ENCODE measurements around the gene DNASE1L3. TPM values are rescaled to one million over a fixed set of nuclear protein-coding genes. Genes with fewer than 3 reads are reported as not detected.

Gene DNASE1L3
- polyA plus RNA-seq, 2 of the 4 experiments (the other 2 are of a cell fraction) = 0.19 TPM; not detected in 1

DNA sequence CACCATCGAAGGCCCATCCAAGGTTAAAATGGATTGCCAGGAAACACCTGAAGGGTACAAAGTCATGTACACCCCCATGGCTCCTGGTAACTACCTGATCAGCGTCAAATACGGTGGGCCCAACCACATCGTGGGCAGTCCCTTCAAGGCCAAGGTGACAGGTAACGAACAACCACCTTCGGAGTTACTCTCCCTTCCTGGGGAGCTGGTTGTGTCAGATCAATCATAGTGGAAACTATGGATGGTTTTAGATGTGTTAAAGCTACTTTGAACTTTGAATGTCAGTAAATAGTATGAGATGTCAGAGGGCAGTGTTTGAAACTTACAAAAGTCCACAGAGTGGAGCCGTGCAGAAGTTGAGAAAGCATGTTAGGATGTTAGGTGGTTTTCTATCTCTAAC, 42.3 kb downstream of the DNASE1L3 start:
- DNase-seq (ENCODE audit: low read depth in 1 of 2, low spot score in 1 of 2) = no peak
- peaks cover 93% of the 10 kb centered on the region for H3K4me1 ChIP-seq
- no peak for ATAC-seq
- no peak for TF ChIP-seq HDAC2 (IDR thresholded peaks at IDR 0.05)
- TF ChIP-seq, protein P1, sequence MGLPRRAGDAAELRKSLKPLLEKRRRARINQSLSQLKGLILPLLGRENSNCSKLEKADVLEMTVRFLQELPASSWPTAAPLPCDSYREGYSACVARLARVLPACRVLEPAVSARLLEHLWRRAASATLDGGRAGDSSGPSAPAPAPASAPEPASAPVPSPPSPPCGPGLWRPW (IDR thresholded peaks at IDR 0.05) = no peak
- TF ChIP-seq EHMT2 (IDR thresholded peaks at IDR 0.05; ENCODE audit: low read depth) = no peak
- TF ChIP-seq HOXB5 (CRISPR knock-in tag; IDR thresholded peaks at IDR 0.05) = no peak
- TF ChIP-seq PHF8 (IDR thresholded peaks at IDR 0.05; ENCODE audit: borderline replicate concordance, low read depth) = no peak
- no peak for TF ChIP-seq CHD4 (IDR thresholded peaks at IDR 0.05; ENCODE audit: borderline replicate concordance)
- no peak for TF ChIP-seq NFE2L2 (conservative IDR thresholded peaks at IDR 0.05; ENCODE audit: low read length)
- TF ChIP-seq FOSL2 (IDR thresholded peaks at IDR 0.05) = no peak
- TF ChIP-seq FOSL2 (CRISPR knock-in tag; IDR thresholded peaks at IDR 0.05) = no peak
- TF ChIP-seq HEYL (CRISPR knock-in tag; IDR thresholded peaks at IDR 0.05) = no peak
- H3K4me3 ChIP-seq = no peak overlapping the region
- H3K27ac ChIP-seq = peak overlapping the region; percentile 98
- WGBS (ENCODE audit: missing lambda C conversion rate) = 89% methylated on average over 7 of the region's 7 CpGs
- no peak for FAIRE-seq
- H3K4me2 ChIP-seq = no peak overlapping the region
- ChIA-PET CTCF (interaction anchor here (1.1 to 4.8 kb wide), 4 partner anchors 9 to 160 kb away, joined by 3 to 49 read pairs (median 4); partner anchors contain the start of gene FLNB), POLR2A (no interaction called here)
- no peaks in the 10 kb centered on the region for H3K9me3 ChIP-seq

DNA sequence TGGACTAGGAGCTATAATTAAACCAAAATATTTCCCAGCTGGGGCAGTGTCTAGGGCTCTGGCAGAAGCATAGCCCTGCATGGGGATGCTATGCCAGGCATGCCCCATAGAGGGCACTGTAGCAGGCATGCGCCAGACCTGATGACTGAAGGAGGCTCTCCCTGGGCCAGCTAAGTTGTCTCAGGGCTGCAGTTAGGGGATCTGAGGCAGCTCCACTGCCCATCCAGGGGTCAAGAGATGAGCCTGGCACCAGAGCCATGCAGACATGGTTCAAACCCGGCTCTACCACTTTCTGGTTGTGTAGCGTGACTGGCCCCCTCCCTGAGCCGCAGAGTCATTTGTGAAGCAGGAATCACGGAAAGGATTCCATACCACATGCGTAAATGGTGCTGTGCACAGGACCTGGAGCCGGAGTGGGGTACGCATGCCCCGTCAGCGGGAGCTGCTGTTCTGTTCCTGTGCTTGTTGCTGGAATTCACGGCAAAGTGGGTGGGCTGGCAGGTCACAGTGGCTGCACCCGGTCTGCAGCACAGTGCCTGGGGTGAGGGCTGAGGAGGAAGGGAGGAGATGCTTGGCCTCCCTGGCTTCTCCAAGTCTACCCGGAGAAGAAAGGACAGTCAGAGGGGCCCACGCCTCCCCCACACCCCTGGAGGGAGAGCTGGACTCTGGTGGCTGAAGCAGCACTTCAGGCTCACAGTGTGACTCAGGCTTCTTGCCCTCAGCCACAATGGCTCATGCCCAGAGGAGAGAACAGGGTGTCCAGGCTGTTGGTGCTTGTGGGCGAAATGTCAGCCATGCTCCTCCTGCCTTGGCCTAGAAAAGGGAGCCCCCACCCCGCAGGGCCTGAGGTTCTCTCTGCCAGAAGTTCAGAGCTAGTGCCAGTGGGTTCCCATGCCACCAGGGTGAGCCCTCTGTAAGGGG, 43.1 kb downstream of the DNASE1L3 start:
- peak overlapping the region; percentile 98 for H3K27ac ChIP-seq
- H3K9me3 ChIP-seq = no peaks in the 10 kb centered on the region
- no peak for FAIRE-seq
- peak; percentile 46 to 56 for DNase-seq (ENCODE audit: low read depth in 1 of 2, low spot score in 1 of 2)
- no peak overlapping the region for H3K4me3 ChIP-seq
- ChIA-PET CTCF (interaction anchor here (0.9 to 4.8 kb wide), 12 partner anchors 10 to 207 kb away, joined by 3 to 49 read pairs (median 4); partner anchors contain the start of gene FLNB), POLR2A (no interaction called here)
- TF ChIP-seq RNF2 (IDR thresholded peaks at IDR 0.05; ENCODE audit: borderline replicate concordance, low read depth) (no peak), RAD21 (conservative IDR thresholded peaks at IDR 0.05 in 1 of 2, IDR thresholded peaks at IDR 0.05 in 1 of 2) (peak in 1 of 2 experiments; percentile 9; a peak in 1 of 5 replicates), ZSCAN20 (CRISPR knock-in tag; IDR thresholded peaks at IDR 0.05) (no peak), HOXA7 (CRISPR knock-in tag; IDR thresholded peaks at IDR 0.05) (no peak), MYC (IDR thresholded peaks at IDR 0.05; ENCODE audit: borderline replicate concordance, low read length) (no peak), EHF (CRISPR knock-in tag; IDR thresholded peaks at IDR 0.05) (no peak), KDM5A (IDR thresholded peaks at IDR 0.05) (no peak), POLR2AphosphoS2 (conservative IDR thresholded peaks at IDR 0.05; ENCODE audit: low read length) (no peak), POLR2A (IDR thresholded peaks at IDR 0.05; ENCODE audit: low read length) (no peak), SMC3 (IDR thresholded peaks at IDR 0.05) (no peak), TFCP2L1 (CRISPR knock-in tag; IDR thresholded peaks at IDR 0.05) (no peak), JUN (IDR thresholded peaks at IDR 0.05) (no peak), CBX8 (IDR thresholded peaks at IDR 0.05) (no peak), RCOR1 (IDR thresholded peaks at IDR 0.05; ENCODE audit: low read depth, low read length) (no peak)
- TF ChIP-seq, protein P2, sequence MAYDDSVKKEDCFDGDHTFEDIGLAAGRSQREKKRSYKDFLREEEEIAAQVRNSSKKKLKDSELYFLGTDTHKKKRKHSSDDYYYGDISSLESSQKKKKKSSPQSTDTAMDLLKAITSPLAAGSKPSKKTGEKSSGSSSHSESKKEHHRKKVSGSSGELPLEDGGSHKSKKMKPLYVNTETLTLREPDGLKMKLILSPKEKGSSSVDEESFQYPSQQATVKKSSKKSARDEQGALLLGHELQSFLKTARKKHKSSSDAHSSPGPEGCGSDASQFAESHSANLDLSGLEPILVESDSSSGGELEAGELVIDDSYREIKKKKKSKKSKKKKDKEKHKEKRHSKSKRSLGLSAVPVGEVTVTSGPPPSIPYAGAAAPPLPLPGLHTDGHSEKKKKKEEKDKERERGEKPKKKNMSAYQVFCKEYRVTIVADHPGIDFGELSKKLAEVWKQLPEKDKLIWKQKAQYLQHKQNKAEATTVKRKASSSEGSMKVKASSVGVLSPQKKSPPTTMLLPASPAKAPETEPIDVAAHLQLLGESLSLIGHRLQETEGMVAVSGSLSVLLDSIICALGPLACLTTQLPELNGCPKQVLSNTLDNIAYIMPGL (CRISPR knock-in tag; IDR thresholded peaks at IDR 0.05; ENCODE audit: borderline replicate concordance) = no peak
- TF ChIP-seq, protein P3, sequence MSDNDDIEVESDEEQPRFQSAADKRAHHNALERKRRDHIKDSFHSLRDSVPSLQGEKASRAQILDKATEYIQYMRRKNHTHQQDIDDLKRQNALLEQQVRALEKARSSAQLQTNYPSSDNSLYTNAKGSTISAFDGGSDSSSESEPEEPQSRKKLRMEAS (IDR thresholded peaks at IDR 0.05) = 0 out of 2 replicates have a peak, but pooled peaks have one; percentile 25
- TF ChIP-seq, protein P4, sequence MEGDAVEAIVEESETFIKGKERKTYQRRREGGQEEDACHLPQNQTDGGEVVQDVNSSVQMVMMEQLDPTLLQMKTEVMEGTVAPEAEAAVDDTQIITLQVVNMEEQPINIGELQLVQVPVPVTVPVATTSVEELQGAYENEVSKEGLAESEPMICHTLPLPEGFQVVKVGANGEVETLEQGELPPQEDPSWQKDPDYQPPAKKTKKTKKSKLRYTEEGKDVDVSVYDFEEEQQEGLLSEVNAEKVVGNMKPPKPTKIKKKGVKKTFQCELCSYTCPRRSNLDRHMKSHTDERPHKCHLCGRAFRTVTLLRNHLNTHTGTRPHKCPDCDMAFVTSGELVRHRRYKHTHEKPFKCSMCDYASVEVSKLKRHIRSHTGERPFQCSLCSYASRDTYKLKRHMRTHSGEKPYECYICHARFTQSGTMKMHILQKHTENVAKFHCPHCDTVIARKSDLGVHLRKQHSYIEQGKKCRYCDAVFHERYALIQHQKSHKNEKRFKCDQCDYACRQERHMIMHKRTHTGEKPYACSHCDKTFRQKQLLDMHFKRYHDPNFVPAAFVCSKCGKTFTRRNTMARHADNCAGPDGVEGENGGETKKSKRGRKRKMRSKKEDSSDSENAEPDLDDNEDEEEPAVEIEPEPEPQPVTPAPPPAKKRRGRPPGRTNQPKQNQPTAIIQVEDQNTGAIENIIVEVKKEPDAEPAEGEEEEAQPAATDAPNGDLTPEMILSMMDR (IDR thresholded peaks at IDR 0.05) = peak; percentile 57
- TF ChIP-seq, protein P5, sequence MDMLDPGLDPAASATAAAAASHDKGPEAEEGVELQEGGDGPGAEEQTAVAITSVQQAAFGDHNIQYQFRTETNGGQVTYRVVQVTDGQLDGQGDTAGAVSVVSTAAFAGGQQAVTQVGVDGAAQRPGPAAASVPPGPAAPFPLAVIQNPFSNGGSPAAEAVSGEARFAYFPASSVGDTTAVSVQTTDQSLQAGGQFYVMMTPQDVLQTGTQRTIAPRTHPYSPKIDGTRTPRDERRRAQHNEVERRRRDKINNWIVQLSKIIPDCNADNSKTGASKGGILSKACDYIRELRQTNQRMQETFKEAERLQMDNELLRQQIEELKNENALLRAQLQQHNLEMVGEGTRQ (IDR thresholded peaks at IDR 0.05) = no peak
- TF ChIP-seq, protein P6, sequence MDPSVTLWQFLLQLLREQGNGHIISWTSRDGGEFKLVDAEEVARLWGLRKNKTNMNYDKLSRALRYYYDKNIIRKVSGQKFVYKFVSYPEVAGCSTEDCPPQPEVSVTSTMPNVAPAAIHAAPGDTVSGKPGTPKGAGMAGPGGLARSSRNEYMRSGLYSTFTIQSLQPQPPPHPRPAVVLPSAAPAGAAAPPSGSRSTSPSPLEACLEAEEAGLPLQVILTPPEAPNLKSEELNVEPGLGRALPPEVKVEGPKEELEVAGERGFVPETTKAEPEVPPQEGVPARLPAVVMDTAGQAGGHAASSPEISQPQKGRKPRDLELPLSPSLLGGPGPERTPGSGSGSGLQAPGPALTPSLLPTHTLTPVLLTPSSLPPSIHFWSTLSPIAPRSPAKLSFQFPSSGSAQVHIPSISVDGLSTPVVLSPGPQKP (IDR thresholded peaks at IDR 0.05; ENCODE audit: low read depth, low read length) = no peak
- H3K4me1 ChIP-seq = peaks cover 93% of the 10 kb centered on the region
- peak overlapping the region; percentile 17; the same call in 1 of the 3 replicates for H3K4me2 ChIP-seq
- WGBS (ENCODE audit: missing lambda C conversion rate) = 70% methylated on average over 8 of the region's 16 CpGs
- peak; percentile 21 to 54; a peak in 3 of 6 replicates for ATAC-seq

All from A549 (cell line).